Adrenal gland (tissue), 5 donors: Measurements from ENCODE around the gene SORL1.

Source experiments
- CTCF ChIP-seq, 6 experiments: fragments of 450-650 bp in 4 of 6; fragments of 200-600 bp in 2 of 6; sonication (generic) in 1 of 6; IDR thresholded peaks; 1 replicate in 5 of 6; 2 replicates in 1 of 6; pipeline versions ENCODE4 v1.5.1 to v1.8.0; 2016 to 2021; ENCODE audit warnings: antibody characterized with exemption in 6 of 6, mild to moderate bottlenecking in 2 of 6, moderate library complexity in 1 of 6
- POLR2A ChIP-seq, 2 donors: fragments of 450-650 bp; IDR thresholded peaks; one replicate each; pipeline ENCODE4 v1.6.1; 2017; ENCODE audit warnings: antibody characterized with exemption in 2 of 2, mild to moderate bottlenecking in 2 of 2, moderate library complexity in 1 of 2
- donor health status: DM: no; HTN: no; CAD: no.

GRCh38 chr11:121422675-121423074 lies 29.4 kb upstream of the SORL1 start:
- TF ChIP-seq CTCF (IDR thresholded peaks at IDR 0.05) (no peak), POLR2A (IDR thresholded peaks at IDR 0.05) (no peak)
